ENCODE results near the gene CNIH4.

CNIH4 gene

DNA sequence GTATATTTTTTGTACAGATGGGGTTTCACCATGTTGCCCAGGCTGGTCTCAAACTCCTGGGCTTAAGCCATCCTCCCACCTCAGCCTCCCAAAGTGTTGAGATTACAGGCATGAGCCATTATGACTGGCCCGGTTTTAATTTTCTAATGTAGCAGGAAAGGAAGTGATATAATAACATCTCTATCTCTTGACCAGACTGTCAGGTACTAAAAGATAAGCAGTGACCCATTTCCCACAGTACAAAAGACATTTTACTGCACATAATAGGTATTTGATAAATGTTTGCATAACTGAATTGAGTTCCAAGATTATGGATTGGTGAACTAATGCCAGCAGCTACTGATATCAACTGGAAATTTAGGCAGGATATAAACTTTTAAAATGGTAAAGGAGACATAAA is 30.7 kb upstream of the CNIH4 start:
- Histone ChIP-seq H3K9me3 (no peaks in the 10 kb centered on the region), H3K4me1 (ENCODE audit: control insufficient read depth in 1 of 2, insufficient read depth in 1 of 2, low read depth in 1 of 2, low read length in 1 of 2) (peaks cover 19 to 20% of the 10 kb centered on the region in 2 experiments)

DNA sequence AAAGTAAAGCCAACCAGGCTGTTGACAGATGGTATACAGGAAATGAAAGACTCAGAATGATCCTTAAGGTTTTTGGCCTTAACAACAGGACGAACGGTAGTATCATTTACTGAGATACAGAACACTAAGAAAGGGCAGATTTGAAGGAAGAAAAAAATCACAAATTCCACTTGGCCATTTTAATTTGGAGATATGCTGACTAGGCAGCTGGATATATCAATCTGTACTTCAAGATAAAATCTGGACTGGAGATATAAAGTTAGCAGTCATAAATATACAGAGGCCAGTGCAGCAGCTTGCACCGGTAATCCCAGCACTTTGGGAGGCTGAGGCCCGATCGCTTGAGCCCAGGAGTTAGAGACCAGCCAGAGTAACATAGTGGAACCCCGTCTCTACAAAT is 28.0 kb upstream of the CNIH4 start:
- Histone ChIP-seq H3K27ac (no peak overlapping the region), H3K36me3 (no peaks in the 10 kb centered on the region), H3K4me3 (ENCODE audit: low read depth in 1 of 2, low read length in 1 of 2) (no peak overlapping the region), H3K4me1 (ENCODE audit: control insufficient read depth in 1 of 2, insufficient read depth in 1 of 2, low read depth in 1 of 2, low read length in 1 of 2) (peaks cover 27 to 28% of the 10 kb centered on the region in 2 experiments), H3K27me3 (no peaks in the 10 kb centered on the region), H3K9me3 (no peaks in the 10 kb centered on the region)
- TF ChIP-seq, protein P1, sequence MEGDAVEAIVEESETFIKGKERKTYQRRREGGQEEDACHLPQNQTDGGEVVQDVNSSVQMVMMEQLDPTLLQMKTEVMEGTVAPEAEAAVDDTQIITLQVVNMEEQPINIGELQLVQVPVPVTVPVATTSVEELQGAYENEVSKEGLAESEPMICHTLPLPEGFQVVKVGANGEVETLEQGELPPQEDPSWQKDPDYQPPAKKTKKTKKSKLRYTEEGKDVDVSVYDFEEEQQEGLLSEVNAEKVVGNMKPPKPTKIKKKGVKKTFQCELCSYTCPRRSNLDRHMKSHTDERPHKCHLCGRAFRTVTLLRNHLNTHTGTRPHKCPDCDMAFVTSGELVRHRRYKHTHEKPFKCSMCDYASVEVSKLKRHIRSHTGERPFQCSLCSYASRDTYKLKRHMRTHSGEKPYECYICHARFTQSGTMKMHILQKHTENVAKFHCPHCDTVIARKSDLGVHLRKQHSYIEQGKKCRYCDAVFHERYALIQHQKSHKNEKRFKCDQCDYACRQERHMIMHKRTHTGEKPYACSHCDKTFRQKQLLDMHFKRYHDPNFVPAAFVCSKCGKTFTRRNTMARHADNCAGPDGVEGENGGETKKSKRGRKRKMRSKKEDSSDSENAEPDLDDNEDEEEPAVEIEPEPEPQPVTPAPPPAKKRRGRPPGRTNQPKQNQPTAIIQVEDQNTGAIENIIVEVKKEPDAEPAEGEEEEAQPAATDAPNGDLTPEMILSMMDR (IDR thresholded peaks at IDR 0.05), result no peak

More for the DNA sequence above, 30.7 kb upstream of the CNIH4 start:
- H3K27ac ChIP-seq, result no peak overlapping the region
- TF ChIP-seq, protein P1 (IDR thresholded peaks at IDR 0.05), result no peak
- H3K36me3 ChIP-seq, result no peaks in the 10 kb centered on the region
- no peaks in the 10 kb centered on the region for H3K27me3 ChIP-seq
- H3K4me3 ChIP-seq (ENCODE audit: low read depth in 1 of 2, low read length in 1 of 2), result no peak overlapping the region

DNA sequence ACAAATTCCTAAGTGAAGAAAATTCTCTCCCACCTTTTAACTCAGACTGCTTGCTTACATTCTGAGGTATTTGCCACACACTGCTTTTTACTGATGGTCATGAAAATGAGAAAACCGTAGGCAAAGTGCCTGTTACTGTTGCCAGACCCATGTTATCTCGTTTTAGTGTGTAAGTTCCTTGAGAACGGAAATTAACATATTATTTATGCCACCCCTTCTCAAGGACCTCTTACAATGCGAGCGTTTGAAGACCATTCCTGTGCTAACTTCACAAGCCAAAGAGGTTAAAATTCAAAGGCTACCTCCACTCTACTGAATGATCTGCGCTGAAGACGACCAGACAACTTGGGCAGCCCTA is 27.2 kb upstream of the CNIH4 start:
- TF ChIP-seq, protein P1 (IDR thresholded peaks at IDR 0.05), result no peak
- no peaks in the 10 kb centered on the region for H3K27me3 ChIP-seq
- peaks cover 27 to 28% of the 10 kb centered on the region in 2 experiments for H3K4me1 ChIP-seq (ENCODE audit: control insufficient read depth in 1 of 2, insufficient read depth in 1 of 2, low read depth in 1 of 2, low read length in 1 of 2)
- H3K4me3 ChIP-seq (ENCODE audit: low read depth in 1 of 2, low read length in 1 of 2), result peak overlapping the region; percentile 81 to 94
- no peaks in the 10 kb centered on the region for H3K36me3 ChIP-seq
- peak overlapping the region; percentile 90 for H3K27ac ChIP-seq
- no peaks in the 10 kb centered on the region for H3K9me3 ChIP-seq

DNA sequence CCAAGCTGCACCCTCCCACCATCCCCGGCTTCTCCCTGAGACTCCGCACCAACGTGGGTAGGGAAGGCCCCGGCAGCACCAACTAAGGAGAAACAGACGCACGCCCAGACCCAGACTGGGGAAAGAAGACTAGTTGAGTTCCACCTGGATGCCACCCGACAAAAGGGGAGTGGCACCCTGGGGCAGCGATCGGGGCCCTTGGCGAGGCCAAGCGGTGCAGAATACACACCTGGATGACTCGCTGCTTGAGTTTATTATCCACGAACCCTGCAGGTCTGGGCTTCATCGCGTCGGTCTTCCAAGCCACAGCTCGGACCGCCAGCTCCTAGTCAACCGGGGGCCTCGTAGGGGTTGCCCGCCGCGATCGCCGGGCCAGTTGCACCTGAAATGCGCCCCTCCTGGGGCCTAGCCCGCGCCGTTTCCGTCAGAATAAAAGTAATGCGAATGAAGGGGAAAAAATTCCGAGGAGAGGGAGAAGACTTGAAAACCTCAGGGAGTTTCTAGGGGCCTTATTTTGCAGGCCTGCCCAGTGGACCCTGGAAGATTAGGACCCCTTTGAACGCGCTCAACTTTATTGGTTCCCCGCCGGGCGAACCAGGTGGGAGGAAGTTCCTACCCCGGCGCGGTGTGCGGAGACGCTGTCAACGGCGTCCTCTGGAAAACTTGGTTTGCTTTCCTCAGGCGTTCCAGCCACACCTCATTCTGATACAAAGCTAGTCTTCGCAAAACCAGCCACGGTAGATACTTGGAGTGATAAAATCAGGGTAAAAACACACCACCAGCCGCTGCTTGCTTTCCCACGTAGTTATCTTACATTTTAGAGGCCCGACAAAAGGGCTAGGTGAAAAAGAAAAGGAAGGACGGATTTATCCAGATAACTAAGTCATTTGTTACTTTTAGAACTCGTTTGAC is 26.6 kb upstream of the CNIH4 start, which contains the start of gene NVL:
Gene NVL (minus strand): TSS at position 331 of the 912 bp plus-strand sequence. CDS start 45 bp downstream, at position 286.
- TF ChIP-seq, protein P1 (IDR thresholded peaks at IDR 0.05), result peak; percentile 8
- H3K27ac ChIP-seq, result peak within 1 kb of the TSS; percentile 90
- no peaks in the 10 kb centered on the region for H3K27me3 ChIP-seq
- H3K4me3 ChIP-seq (ENCODE audit: low read depth in 1 of 2, low read length in 1 of 2), result peak within 1 kb of the TSS; percentile 81 to 94
- H3K9me3 ChIP-seq, result no peaks in the 10 kb centered on the region
- no peaks in the 10 kb centered on the region for H3K36me3 ChIP-seq
- peaks cover 27 to 28% of the 10 kb centered on the region in 2 experiments for H3K4me1 ChIP-seq (ENCODE audit: control insufficient read depth in 1 of 2, insufficient read depth in 1 of 2, low read depth in 1 of 2, low read length in 1 of 2)

DNA sequence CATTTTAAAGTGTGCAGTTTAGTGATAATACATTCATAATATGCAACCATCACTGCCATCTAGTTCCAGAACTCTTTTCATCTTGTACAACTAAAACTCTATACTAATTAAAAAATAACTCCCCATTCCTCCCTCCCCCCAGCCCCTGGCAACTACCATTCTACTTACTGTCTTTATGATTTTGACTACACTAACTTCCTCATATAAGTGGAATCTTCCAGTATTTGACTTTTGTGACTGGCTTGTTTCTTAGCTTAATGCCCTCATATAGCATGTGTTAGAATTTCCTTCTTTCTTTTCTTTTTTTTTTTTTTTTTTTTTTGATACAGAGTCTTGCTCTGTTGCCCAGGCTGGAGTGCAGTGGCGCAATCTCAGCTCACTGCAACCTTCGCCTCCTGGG is 25.4 kb upstream of the CNIH4 start:
- no peaks in the 10 kb centered on the region for H3K36me3 ChIP-seq
- TF ChIP-seq, protein P1 (IDR thresholded peaks at IDR 0.05), result no peak
- peaks cover 27 to 28% of the 10 kb centered on the region in 2 experiments for H3K4me1 ChIP-seq (ENCODE audit: control insufficient read depth in 1 of 2, insufficient read depth in 1 of 2, low read depth in 1 of 2, low read length in 1 of 2)
- no peaks in the 10 kb centered on the region for H3K27me3 ChIP-seq
- no peaks in the 10 kb centered on the region for H3K9me3 ChIP-seq
- no peak overlapping the region for H3K27ac ChIP-seq
- no peak overlapping the region for H3K4me3 ChIP-seq (ENCODE audit: low read depth in 1 of 2, low read length in 1 of 2)
